Astrocyte (in vitro differentiated cells and primary cell): ENCODE measurements around the gene PHLPP2. TPM values are rescaled to one million over a fixed set of nuclear protein-coding genes. Genes with fewer than 3 reads are reported as not detected.
A peak's percentile ranks its signal among the peaks of the same experiment; 100 is the strongest.

Source experiments
- DNase-seq: peaks from one replicate; pipeline ENCODE4 v3.0.0-alpha.2; 2010; ENCODE audit warnings: low read depth
- FAIRE-seq: peaks from 2 replicates; lab custom pipeline; 2011; peaks lifted over from hg19 to GRCh38; lab: Jason Lieb, UNC
- H2AFZ ChIP-seq: 2 replicates; pipeline ENCODE4 v1.6.0; 2012; ENCODE audit warnings: low read depth, low read length, inconsistent platforms
- H3K27ac ChIP-seq: 2 replicates; pipeline ENCODE4 v1.5.1; 2011; ENCODE audit warnings: low read depth, low read length, inconsistent platforms
- H3K27me3 ChIP-seq: 2 replicates; pipeline ENCODE4 v1.6.0; 2011; ENCODE audit warnings: low read length, inconsistent platforms; ENCODE audit not compliant: insufficient read depth
- H3K36me3 ChIP-seq: 2 replicates; pipeline ENCODE4 v1.5.1; 2011; ENCODE audit warnings: low read length, inconsistent platforms; ENCODE audit not compliant: insufficient read depth
- H3K4me1 ChIP-seq: 2 replicates; pipeline ENCODE4 v1.5.1; 2011; ENCODE audit warnings: low read length, inconsistent platforms; ENCODE audit not compliant: insufficient read depth
- H3K4me2 ChIP-seq: 2 replicates; pipeline ENCODE4 v1.6.0; 2012; ENCODE audit warnings: low read length, inconsistent platforms
- H3K4me3 ChIP-seq: 2 replicates; pipeline ENCODE4 v1.5.1; 2011; ENCODE audit warnings: low read depth, mild to moderate bottlenecking, low read length, inconsistent platforms; ENCODE audit not compliant: insufficient read depth
- H3K79me2 ChIP-seq: 2 replicates; pipeline ENCODE4 v1.6.0; 2012; ENCODE audit warnings: mild to moderate bottlenecking, low read length, inconsistent platforms; ENCODE audit not compliant: insufficient read depth
- H3K9ac ChIP-seq: 2 replicates; pipeline ENCODE4 v1.6.0; 2012; ENCODE audit warnings: mild to moderate bottlenecking, low read length, inconsistent platforms
- H3K9me3 ChIP-seq: 2 replicates; pipeline ENCODE4 v1.5.1; 2012; ENCODE audit warnings: low read depth, mild to moderate bottlenecking, low read length, inconsistent platforms; ENCODE audit not compliant: insufficient read depth
- H4K20me1 ChIP-seq: 2 replicates; pipeline ENCODE4 v1.6.0; 2012; ENCODE audit warnings: low read length, inconsistent platforms; ENCODE audit not compliant: insufficient read depth
- H3K27ac Mint-ChIP-seq: one replicate; pipeline ENCODE4 v1.8.0; 2021; ENCODE audit warnings: mild to moderate bottlenecking, mixed read lengths; ENCODE audit not compliant: unreplicated experiment
- H3K27me3 Mint-ChIP-seq: one replicate; pipeline ENCODE4 v1.8.0; 2021; ENCODE audit warnings: low read depth, mixed read lengths; ENCODE audit not compliant: unreplicated experiment
- H3K36me3 Mint-ChIP-seq: one replicate; pipeline ENCODE4 v1.8.0; 2021; ENCODE audit warnings: low read depth, mixed read lengths; ENCODE audit not compliant: unreplicated experiment
- H3K4me1 Mint-ChIP-seq: one replicate; pipeline ENCODE4 v1.8.0; 2021; ENCODE audit warnings: low read depth, mixed read lengths; ENCODE audit not compliant: unreplicated experiment
- H3K4me3 Mint-ChIP-seq: one replicate; pipeline ENCODE4 v1.8.0; 2021; ENCODE audit warnings: mild to moderate bottlenecking, moderate library complexity, mixed read lengths; ENCODE audit not compliant: unreplicated experiment
- H3K9me3 Mint-ChIP-seq: one replicate; pipeline ENCODE4 v1.8.0; 2021; ENCODE audit warnings: mild to moderate bottlenecking, mixed read lengths; ENCODE audit not compliant: unreplicated experiment
- EZH2 ChIP-seq: IDR thresholded peaks from 2 replicates; pipeline ENCODE4 v1.6.1; 2012; ENCODE audit warnings: mild to moderate bottlenecking, low read length, inconsistent platforms; ENCODE audit not compliant: insufficient read depth
- total RNA-seq: library from RNA; stranded (reverse); gene quantifications from 2 replicates; pipeline ENCODE4 v1.2.1, GENCODE V29; 2021
- TF ChIP-seq, protein P1 (sequence below): IDR thresholded peaks from 2 replicates; pipeline ENCODE4 v1.5.1; 2011; ENCODE audit warnings: low read depth, mild to moderate bottlenecking, inconsistent platforms, low read length, moderate library complexity; ENCODE audit not compliant: insufficient read depth

Gene PHLPP2
- total RNA-seq, 1 donor from 2014 or later: 5.4 TPM

DNA sequence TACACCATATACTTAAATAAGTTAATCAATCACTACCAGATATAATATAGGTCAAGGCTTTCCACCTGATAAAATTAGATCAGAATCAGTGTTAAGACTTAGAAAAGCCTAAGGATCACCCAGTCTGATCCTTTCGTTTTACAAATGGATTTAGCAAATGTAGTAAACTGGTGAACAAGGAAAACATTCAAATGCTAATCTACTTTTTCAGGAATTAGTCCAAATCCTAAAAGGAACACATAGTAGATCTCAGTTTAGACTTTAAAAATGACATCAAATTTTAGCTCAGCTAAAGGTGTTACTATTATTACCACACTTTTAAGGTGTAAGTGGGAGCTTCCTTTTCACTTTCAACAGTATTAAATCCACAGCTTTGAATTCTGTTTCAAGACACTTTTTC, 12.0 kb downstream of the PHLPP2 start:
- DNase-seq: no peak
- Mint-ChIP-seq H3K9me3 (no peaks in the 10 kb centered on the region), H3K4me1 (peaks cover 14% of the 10 kb centered on the region), H3K27ac (no peak overlapping the region), H3K36me3 (peaks cover 1% of the 10 kb centered on the region), H3K4me3 (no peak overlapping the region), H3K27me3 (no peaks in the 10 kb centered on the region)
- H3K27ac ChIP-seq: no peak overlapping the region
- H4K20me1 ChIP-seq: peaks cover 14% of the 10 kb centered on the region
- H3K27me3 ChIP-seq: no peaks in the 10 kb centered on the region
- H2AFZ ChIP-seq: no peak overlapping the region
- TF ChIP-seq, protein P1, sequence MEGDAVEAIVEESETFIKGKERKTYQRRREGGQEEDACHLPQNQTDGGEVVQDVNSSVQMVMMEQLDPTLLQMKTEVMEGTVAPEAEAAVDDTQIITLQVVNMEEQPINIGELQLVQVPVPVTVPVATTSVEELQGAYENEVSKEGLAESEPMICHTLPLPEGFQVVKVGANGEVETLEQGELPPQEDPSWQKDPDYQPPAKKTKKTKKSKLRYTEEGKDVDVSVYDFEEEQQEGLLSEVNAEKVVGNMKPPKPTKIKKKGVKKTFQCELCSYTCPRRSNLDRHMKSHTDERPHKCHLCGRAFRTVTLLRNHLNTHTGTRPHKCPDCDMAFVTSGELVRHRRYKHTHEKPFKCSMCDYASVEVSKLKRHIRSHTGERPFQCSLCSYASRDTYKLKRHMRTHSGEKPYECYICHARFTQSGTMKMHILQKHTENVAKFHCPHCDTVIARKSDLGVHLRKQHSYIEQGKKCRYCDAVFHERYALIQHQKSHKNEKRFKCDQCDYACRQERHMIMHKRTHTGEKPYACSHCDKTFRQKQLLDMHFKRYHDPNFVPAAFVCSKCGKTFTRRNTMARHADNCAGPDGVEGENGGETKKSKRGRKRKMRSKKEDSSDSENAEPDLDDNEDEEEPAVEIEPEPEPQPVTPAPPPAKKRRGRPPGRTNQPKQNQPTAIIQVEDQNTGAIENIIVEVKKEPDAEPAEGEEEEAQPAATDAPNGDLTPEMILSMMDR: no peak
- no peak for TF ChIP-seq EZH2
- H3K36me3 ChIP-seq: no peaks in the 10 kb centered on the region
- H3K4me3 ChIP-seq: no peak overlapping the region
- peaks cover 9% of the 10 kb centered on the region for H3K4me1 ChIP-seq
- no peak for FAIRE-seq
- H3K4me2 ChIP-seq: no peak overlapping the region
- H3K9me3 ChIP-seq: no peaks in the 10 kb centered on the region
- H3K9ac ChIP-seq: no peak overlapping the region
- peaks cover 49% of the 10 kb centered on the region for H3K79me2 ChIP-seq

DNA sequence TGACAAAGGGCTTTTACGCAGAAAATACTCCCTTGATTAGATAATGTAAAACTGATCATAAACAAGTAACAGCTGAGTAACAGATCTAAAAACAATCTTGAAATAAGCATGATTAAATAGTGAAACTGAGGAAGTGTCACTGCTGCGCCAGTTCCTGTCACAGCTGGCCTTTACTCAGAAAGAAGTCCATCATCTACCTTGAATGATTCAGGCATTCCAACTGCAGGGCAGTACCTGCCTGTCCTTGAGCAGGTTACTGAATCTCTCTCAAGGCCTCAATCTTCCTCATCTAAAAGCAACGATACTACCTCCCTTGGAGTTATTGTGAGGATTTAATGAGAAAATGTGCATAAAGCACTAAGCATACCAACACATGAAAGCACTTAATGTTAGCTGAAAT, 12.7 kb downstream of the PHLPP2 start:
- peaks cover 9% of the 10 kb centered on the region for H3K4me1 ChIP-seq
- FAIRE-seq: no peak
- no peak overlapping the region for H3K27ac Mint-ChIP-seq
- H3K79me2 ChIP-seq: peaks cover 52% of the 10 kb centered on the region
- H3K27me3 ChIP-seq: no peaks in the 10 kb centered on the region
- no peaks in the 10 kb centered on the region for H3K9me3 Mint-ChIP-seq
- H3K4me3 ChIP-seq: no peak overlapping the region
- peaks cover 12% of the 10 kb centered on the region for H4K20me1 ChIP-seq
- no peak overlapping the region for H3K4me3 Mint-ChIP-seq
- no peak overlapping the region for H3K9ac ChIP-seq
- H3K4me1 Mint-ChIP-seq: peaks cover 14% of the 10 kb centered on the region
- H3K27ac ChIP-seq: no peak overlapping the region
- H3K27me3 Mint-ChIP-seq: no peaks in the 10 kb centered on the region
- DNase-seq: no peak
- no peaks in the 10 kb centered on the region for H3K36me3 ChIP-seq
- no peaks in the 10 kb centered on the region for H3K9me3 ChIP-seq
- TF ChIP-seq EZH2: no peak
- TF ChIP-seq, protein P1: no peak
- peaks cover 1% of the 10 kb centered on the region for H3K36me3 Mint-ChIP-seq
- no peak overlapping the region for H3K4me2 ChIP-seq
- no peak overlapping the region for H2AFZ ChIP-seq

DNA sequence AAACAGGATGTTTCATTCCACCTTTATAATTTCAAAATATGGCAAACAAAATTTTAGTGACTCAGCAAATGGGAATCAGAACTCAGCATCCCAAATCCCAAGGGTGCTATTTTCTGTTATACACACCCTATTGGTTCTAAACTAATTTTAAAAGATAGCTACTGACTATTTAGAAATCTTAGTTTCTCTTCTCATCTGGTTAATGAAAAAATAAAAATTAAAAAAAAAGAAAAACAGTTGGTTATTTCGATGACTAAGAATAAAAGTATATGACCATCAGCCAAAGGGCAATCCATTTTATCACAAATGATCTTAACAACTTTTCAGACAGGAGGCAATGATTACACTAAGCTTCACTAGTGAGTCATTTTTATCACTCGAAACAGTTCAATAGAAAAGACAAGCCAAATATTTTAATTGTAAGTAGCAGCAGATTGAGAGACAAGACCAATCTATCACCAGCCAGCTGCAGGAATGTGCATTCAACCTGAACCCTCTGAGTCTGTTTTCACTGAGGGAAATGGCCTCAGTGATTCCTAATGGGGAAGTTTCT, 15.2 kb downstream of the PHLPP2 start:
- Histone ChIP-seq H4K20me1 (peaks cover 6% of the 10 kb centered on the region), H3K4me3 (no peak overlapping the region), H3K4me1 (peaks cover 9% of the 10 kb centered on the region), H3K27me3 (no peaks in the 10 kb centered on the region), H3K9ac (no peak overlapping the region), H3K79me2 (peaks cover 35% of the 10 kb centered on the region), H3K4me2 (peak overlapping the region; percentile 3), H3K36me3 (no peaks in the 10 kb centered on the region), H3K27ac (peak overlapping the region; percentile 9), H3K9me3 (no peaks in the 10 kb centered on the region), H2AFZ (no peak overlapping the region)
- peak overlapping the region; percentile 66 for H3K27ac Mint-ChIP-seq
- no peak overlapping the region for H3K4me3 Mint-ChIP-seq
- H3K4me1 Mint-ChIP-seq: peaks cover 14% of the 10 kb centered on the region
- no peaks in the 10 kb centered on the region for H3K27me3 Mint-ChIP-seq
- FAIRE-seq (peak; percentile 63), DNase-seq (peak; percentile 80)
- TF ChIP-seq, protein P1: no peak
- TF ChIP-seq EZH2: no peak
- no peaks in the 10 kb centered on the region for H3K9me3 Mint-ChIP-seq
- H3K36me3 Mint-ChIP-seq: peaks cover 1% of the 10 kb centered on the region
